EH (cell line): ENCODE data around the gene ZNF548.
A peak's percentile ranks its signal among the peaks of the same experiment; 100 is the strongest.
"Not testable (repeated sequence)": the region's sequence is repeated elsewhere in the genome, so short reads cannot be mapped to it uniquely, and the experiment has no call there.

Experiments
- DNase-seq: peaks from one replicate; pipeline ENCODE4 v3.0.0-alpha.2; 2015; ENCODE audit warnings: low read depth

ZNF548 gene

DNA sequence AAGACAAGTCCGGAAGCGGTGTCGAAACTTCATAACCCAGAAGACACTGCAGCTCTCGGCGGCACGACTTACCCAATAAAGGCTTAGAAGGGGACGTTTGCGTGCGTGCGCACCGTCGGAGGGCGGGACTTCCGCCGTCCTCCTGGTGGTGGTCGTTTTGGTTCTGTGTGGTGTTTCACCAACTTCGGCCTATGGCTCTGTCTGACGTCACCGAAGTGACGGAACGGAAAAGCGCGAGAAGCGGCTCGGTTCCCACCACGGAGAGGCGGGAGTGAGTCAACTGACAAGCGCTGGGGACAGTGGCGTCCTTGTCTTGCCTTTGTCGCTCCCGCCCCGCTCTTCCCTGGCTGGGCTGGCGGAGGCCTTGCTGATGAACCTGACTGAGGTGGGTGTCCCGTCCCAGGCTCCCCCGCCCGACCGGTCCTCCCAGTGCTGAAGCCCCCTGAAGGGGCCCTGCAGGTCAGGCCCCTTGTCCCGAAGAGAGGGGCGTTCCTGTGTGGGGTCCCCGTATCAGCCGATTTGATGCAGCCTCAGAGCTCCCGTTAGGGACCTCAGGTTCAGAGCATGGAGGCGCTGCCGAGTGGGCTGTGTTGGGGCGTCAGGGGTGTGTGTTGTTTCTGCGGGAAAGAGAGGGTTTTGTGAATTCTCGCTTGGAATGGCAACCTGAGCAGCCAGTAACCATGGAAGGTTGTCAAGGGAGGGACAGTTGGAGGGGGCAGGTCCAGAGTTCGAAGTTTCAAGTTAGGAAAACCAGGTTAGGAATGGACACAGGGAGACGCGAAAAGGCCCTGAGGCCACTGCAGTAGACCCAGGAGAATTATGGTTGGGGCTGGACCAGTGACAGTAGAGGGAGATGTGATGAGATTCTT lies at the start of gene ZNF548:
TSS of gene ZNF548 (plus strand) at position 125 of the 869 bp plus-strand sequence. CDS start at position 371, 246 bp downstream.
- DNase-seq: peak; percentile 99

DNA sequence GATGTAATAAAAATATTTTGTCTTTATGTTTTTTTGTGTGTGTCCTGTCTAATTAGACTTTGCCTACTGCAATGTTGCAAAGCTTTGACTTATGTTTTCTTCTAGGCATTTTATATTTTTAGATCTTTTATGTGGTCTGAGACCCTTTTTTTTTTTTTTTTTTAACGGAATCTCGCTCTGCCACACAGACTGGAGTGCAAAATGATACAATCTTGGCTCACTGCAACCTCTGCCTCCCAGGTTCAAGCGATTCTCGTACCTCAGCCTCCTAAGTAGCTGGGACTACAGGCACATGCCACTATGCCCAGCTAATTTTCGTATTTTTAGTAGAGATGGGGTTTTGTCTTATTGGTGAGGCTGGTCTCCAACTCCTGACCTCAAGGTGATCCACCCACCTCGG lies 47.1 kb upstream of the ZNF548 start:
- no peak for DNase-seq

DNA sequence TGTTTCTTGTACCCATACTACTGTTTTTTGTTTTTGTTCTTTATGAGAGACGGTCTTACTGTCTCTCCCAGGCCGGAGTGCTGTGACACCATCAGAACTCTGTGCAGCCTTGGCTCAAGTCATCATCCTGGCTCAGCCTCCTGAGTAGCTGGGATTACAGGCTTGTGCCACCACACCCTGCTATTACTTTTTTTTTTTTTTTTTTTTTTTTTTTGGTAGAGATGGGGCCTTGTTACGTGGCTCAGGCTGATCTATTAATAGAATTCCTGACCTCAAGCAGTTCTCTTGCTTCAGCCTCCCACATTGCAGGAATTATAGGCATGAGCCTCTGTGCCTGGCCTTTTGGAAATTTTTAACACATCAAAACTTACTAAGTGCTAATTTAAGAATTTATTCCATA lies 41.5 kb upstream of the ZNF548 start:
- peak; percentile 83 for DNase-seq

DNA sequence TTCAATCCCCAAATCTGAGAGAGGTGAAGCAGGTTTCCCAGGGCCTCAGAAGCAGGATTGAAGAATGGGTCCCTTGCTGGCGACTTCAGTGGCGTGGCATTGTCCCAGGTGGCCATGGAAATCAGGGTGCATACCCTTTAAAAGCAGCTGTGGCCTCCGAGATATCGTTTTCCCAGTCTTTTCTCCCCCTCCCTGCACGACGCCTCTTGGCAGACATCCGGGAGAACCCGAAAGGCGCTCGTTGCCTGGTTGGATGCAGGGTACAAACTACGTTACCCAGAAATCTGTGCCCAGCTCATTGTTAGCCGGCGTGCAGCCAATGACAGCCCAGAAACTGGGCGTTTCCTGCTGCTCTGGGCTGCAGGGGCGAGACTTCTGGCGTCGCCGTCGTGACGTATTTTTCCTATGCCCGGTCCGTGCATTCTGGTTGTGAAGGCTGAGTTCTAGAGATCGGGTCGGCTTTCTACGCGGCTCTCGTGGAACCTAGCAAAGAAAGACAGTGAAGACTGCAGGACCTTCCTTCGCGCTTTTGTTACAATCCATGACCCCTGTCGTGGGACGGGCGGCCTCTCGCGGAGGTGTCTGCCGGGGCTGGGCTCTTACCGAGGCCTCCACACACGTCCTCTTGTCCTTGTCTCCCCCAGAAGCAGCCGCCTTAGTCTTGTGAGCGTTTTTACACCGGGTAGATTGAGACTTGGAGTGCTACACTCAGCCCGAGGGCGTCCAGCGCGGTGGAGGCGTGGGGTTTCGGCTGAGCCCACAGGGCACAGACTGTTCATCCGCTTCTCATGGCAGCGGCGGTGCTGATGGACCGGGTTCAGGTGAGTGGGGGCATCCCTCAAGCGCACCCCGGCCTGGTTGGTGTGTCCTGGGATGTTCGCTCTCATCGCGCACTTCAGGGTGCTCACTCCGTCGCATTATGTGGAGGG lies 38.5 kb upstream of the ZNF548 start, which contains the start of gene ZNF304:
TSS of gene ZNF304 (plus strand) at position 395 of the 929 bp plus-strand sequence. CDS start at position 789, 394 bp downstream.
- DNase-seq: peak; percentile 97

- peak; percentile 16 for DNase-seq
These were observed 37.8 kb upstream of the ZNF548 start for GRCh38 chr19:57351867-57352266.

GRCh38 chr19:57355916-57356315 lies 33.7 kb upstream of the ZNF548 start:
- no peak for DNase-seq

- no peak for DNase-seq
These were observed 32.2 kb upstream of the ZNF548 start for GRCh38 chr19:57357406-57357805.

DNA sequence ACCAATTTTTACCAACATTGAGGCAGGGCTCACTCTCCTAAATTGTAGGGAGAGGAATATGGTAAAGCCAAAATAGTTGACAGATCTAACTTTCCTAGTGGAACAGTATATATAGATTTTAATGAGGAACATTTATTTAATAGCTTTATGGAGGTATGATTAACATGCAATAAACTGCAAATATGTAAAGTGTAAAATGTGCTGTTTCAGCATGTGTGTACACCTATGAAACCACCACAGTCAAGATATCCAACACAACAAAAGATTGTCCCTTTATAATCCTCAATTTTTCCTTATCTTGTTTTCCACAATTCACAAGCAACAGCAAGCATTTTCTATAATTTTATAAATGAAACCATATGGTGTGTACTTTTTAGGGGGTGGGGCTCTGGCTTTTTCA lies 30.4 kb upstream of the ZNF548 start:
- DNase-seq: no peak

- no peak for DNase-seq
These were observed 27.2 kb upstream of the ZNF548 start for GRCh38 chr19:57362419-57362818.

GRCh38 chr19:57362997-57363687 lies 26.5 kb upstream of the ZNF548 start, which contains the start of the genes TRAPPC2B and ZNF547:
Gene TRAPPC2B (plus strand): TSS chr19:57363551. CDS start chr19:57364834, 1,283 bp downstream.
Gene ZNF547 (plus strand): TSS chr19:57363551. CDS start chr19:57368556, 5,005 bp downstream.
- DNase-seq: peak; percentile 99

GRCh38 chr19:57363688-57364181 lies 25.9 kb upstream of the ZNF548 start:
- DNase-seq: peak; percentile 20

DNA sequence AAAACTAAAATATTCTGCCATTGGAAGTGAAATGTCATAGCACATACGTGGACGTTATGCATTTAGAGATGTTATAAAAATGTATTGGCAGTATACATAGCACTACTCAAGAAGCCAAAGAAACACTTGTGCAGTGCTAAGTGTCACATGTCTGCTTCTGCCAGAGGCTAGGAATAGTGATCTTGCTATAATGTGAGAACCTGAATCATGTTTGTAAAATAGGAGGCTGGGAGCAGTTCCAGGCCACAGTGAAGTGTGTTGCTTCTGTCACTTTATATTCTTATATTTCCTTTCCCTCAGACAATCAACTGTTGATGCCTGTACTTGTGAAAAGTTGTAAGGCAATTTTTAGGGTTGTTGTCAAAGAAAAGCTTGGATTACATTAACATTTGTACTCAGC lies 22.9 kb upstream of the ZNF548 start:
- no peak for DNase-seq

- DNase-seq: no peak
These were observed 15.5 kb upstream of the ZNF548 start for GRCh38 chr19:57374179-57374578.

DNA sequence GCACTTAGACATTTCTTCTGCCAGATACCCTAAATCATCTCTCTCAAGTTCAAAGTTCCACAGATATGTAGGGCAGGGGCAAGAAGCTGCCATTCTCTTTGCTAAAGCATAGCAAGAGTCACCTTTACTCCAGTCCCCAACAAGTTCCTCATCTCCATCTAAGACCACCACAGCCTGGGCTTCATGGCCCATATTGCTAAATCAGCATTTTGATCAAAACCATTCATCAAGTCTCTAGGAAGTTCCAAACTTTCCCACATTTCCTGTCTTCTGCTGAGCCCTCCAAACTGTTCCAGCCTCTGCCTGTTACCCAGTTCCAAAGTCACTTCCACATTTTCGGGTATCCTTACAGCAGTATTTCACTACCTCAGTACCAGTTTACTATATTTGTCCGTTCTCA lies 15.0 kb upstream of the ZNF548 start:
- DNase-seq: not testable (repeated sequence)

GRCh38 chr19:57376151-57376550 lies 13.5 kb upstream of the ZNF548 start:
- DNase-seq: no peak

GRCh38 chr19:57377498-57378146 lies 12.0 kb upstream of the ZNF548 start:
- DNase-seq: no peak

DNA sequence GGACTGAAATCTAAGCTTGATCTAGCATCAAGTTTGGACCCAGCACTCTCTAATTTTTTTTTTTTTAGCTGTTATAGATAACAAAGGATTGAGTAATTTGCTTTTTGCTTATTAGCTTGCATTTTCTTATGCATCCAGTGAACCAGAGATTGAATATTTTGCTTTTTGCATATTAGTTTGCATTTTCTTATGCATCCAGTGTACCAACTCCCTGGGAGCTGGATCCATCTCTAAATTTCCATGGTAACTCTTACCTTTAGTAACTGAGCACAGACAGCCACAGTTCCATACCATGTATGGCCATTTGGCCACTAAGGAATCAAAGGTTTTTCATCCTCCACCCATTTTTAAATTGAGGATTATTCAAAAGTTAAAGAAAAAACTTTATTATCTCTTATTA lies 8.7 kb upstream of the ZNF548 start:
- DNase-seq: no peak

DNA sequence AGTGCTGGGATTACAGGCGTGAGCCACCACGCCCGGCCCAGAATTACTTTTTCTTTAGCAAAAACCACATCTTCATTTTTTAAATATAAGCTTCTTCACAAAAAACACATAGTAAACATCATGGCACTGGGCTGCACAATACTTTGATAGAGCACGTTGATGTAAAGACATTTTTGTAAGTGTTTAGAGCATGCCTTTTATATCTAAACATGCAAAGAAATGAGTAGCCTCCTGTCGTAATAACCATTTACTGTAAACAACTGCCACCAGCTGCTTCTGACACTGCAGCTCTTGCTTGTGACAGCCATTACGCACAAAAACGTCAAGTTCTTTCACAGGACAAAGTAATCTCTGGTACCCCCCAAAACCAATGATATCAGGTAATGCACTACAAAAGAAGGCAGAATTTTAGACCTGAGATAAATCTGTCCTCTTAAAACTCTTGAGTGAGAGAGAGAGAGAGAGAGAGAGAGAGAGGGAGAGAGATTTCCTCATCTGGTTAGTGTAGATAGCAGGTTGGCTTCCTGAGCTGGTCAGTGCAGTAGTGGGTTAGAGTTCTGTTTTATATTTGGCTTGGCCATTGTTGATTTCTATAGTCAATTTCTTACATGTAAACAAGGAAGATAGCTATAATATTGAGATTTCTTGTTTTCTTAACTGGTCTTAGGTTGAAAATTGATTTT lies 6.7 kb upstream of the ZNF548 start:
- DNase-seq: no peak

DNA sequence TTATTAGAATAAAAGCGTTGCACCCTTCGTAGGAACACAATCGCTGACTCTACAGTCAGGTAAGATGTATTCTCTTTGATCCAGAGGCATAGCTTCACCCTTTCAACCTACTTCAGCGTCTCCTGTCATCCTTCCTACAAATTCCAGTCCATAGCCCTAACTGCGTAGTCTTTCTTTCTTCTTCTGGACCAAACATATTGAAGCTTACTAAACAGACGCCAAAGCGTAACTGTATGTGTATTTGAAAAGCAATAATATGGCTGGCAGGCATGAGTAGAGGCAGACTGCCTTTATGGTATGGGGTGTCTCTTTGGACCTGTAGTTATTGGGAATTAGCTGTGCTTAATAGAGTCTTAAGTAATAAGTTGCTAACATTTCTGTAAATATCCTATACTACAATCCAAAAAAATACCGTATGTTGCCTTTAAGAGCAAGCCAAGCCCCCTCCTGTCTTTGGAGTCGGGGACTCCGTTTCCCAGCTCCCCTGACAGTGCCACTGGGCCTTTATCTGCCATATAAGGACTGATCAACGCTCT lies 392 bp upstream of the ZNF548 start:
- no peak for DNase-seq

DNA sequence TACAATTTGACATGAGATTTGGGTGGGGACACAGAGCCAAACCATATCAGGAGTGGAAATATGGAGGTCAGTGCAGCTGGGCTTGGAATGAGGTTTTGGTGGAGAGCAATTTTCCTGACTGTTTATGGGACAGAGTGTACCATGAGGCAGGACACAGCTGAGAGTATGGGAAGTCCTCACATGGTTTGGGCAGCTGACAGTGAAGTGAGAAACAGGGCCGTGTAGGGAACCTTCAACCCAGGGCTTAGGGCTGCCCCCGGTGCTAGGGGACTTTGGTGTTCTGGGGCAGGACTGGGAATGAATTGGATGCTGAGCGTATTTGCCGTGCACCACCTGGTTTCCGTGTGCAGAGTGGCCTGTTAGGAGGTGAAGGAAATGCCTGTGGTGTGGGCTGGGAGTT lies 6.1 kb downstream of the ZNF548 start:
- no peak for DNase-seq
